PC-9 (cell line): ENCODE results near the gene FILIP1.

Experiments
- CTCF ChIP-seq: fragments of 200-600 bp; sonication (generic); conservative IDR thresholded peaks from 2 replicates; pipeline ENCODE4 v1.6.1; 2017; ENCODE audit warnings: mixed run types, antibody characterized with exemption, mild to moderate bottlenecking, moderate library complexity
- EZH2 ChIP-seq: fragments of 200-600 bp; sonication (generic); IDR thresholded peaks from 2 replicates; pipeline ENCODE4 v1.8.0; 2017; ENCODE audit warnings: antibody characterized with exemption, low read depth

- TF ChIP-seq CTCF (no peak), EZH2 (no peak)
Measured at GRCh38 chr6:75430631-75431325, 62.8 kb downstream of the FILIP1 start.
